Thyroid gland (tissue), 4 donors: ENCODE measurements around the gene NPC1.

Source experiments
- POLR2A ChIP-seq, 2 donors: fragments of 450-650 bp; IDR thresholded peaks; one replicate each; pipeline ENCODE4 v1.6.1; 2017; ENCODE audit warnings: antibody characterized with exemption in 2 of 2, mild to moderate bottlenecking in 2 of 2, moderate library complexity in 1 of 2
- TF ChIP-seq, protein P1 (sequence below), 6 experiments: fragments of 200-600 bp in 3 of 6; fragments of 450-650 bp in 3 of 6; sonication (generic) in 3 of 6; IDR thresholded peaks; one replicate each; pipeline ENCODE4 v1.5.1; 2016 to 2019; ENCODE audit warnings: antibody characterized with exemption in 6 of 6, mild to moderate bottlenecking in 2 of 6, inconsistent platforms in 1 of 6, moderate library complexity in 1 of 6

DNA sequence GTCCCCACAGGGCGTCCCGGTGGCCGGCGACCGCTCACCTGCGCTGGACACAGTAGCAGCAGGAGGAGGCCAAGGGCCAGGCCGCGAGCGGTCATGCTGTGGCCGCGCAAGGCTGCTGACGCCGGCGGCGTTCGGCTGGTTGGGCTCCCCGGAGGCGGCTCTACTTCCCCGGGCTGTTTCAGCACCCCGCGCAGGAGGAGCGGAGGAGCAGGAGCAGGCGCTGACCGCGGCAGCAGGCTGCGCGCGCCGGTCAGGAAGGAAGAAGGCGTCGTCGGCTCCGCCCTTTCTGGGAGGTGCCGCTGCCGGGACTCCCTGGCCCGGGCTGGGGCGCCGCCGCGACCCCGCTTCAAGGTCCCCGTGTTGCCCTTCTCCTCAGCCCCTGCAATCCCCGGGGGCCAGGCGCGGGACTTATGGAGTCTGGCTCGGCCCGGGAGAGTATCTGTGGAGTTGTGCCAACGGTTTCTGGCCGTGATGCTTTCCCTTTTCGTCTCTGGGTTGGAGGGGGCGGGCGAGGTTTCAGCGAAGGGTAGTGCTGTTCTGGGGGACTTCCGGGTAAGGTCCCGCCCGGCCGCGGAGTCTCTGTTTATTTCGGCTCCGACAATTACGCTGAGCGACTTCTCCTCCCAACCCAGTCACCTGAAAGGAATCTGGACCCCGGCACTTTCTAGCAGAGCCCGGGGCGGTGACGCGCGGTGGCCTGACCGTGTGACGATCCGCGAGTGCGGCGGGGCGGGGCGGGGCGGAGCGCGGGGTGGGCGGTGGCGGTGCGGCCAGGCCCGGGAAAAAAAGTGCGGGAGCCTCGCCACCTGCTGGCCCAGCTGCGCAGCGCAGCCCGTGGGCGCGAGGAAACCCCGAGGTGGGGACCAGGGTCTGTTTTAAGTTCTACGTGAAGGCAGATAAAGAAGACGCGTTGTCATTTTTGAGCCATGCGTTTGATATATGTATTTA, at the start of gene NPC1:
- peak in 1 of 2 donors; percentile 94 for TF ChIP-seq POLR2A (IDR thresholded peaks at IDR 0.05)
- TF ChIP-seq, protein P1, sequence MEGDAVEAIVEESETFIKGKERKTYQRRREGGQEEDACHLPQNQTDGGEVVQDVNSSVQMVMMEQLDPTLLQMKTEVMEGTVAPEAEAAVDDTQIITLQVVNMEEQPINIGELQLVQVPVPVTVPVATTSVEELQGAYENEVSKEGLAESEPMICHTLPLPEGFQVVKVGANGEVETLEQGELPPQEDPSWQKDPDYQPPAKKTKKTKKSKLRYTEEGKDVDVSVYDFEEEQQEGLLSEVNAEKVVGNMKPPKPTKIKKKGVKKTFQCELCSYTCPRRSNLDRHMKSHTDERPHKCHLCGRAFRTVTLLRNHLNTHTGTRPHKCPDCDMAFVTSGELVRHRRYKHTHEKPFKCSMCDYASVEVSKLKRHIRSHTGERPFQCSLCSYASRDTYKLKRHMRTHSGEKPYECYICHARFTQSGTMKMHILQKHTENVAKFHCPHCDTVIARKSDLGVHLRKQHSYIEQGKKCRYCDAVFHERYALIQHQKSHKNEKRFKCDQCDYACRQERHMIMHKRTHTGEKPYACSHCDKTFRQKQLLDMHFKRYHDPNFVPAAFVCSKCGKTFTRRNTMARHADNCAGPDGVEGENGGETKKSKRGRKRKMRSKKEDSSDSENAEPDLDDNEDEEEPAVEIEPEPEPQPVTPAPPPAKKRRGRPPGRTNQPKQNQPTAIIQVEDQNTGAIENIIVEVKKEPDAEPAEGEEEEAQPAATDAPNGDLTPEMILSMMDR (IDR thresholded peaks at IDR 0.05): peak; percentile 63 to 98 (median 87)
